GM18517 (cell line): ENCODE measurements around the gene PPP1R2B.

Experiments
- ATAC-seq: cut with Tn5 transposase; IDR thresholded peaks from one replicate; pipeline ENCODE4 v1.9.1; 2021; ENCODE audit warnings: mild to moderate bottlenecking, moderate library complexity; ENCODE audit not compliant: unreplicated experiment

PPP1R2B gene

GRCh38 chr5:156871212-156871611, 21.1 kb downstream of the PPP1R2B start:
- no peak for ATAC-seq

- ATAC-seq, result peak; percentile 95
Observed at GRCh38 chr5:156879665-156880285, 29.7 kb downstream of the PPP1R2B start.

- no peak for ATAC-seq
Observed at GRCh38 chr5:156883316-156883875, 33.3 kb downstream of the PPP1R2B start.

GRCh38 chr5:156888520-156888919, 38.4 kb downstream of the PPP1R2B start:
- ATAC-seq, result no peak

- ATAC-seq, result no peak
Observed at GRCh38 chr5:156892223-156892622, 42.1 kb downstream of the PPP1R2B start.

- no peak for ATAC-seq
Observed at GRCh38 chr5:156892864-156893263, 42.8 kb downstream of the PPP1R2B start.

- peak; percentile 74 for ATAC-seq
Observed at GRCh38 chr5:156893517-156893916, 43.4 kb downstream of the PPP1R2B start.

- ATAC-seq, result no peak
Observed at GRCh38 chr5:156896546-156896945, 46.5 kb downstream of the PPP1R2B start.
